Measurements from ENCODE around the gene HNF1B.
A peak's percentile ranks its signal among the peaks of the same experiment; 100 is the strongest.

Gene HNF1B

DNA sequence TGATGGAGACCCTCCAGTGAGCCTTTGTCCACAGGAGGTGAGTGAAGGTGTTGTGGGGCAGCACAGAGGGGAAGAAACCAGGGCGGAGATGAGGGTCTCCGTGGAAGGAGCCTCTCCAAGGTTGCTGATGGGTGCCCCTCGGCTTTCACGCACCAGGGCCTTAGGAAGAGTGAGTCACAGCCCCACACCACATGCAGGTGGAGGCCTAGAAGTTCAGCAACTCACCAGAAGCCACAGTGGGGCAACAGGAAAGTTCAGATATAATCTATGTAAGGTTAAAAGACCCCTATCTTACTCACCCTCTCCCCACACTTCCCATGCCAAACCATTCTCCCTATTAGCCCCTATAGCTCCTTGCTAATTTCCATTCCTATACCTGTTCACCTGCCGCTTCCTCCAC lies 9.5 kb upstream of the HNF1B start:
- ATAC-seq, result no peak
- TF ChIP-seq POU6F1 (CRISPR knock-in tag; IDR thresholded peaks at IDR 0.05; ENCODE audit: borderline replicate concordance, low read depth) (no peak), TSHZ2 (CRISPR knock-in tag; IDR thresholded peaks at IDR 0.05) (no peak), PPARA (CRISPR knock-in tag; IDR thresholded peaks at IDR 0.05; ENCODE audit: borderline replicate concordance) (no peak), SNAI2 (CRISPR knock-in tag; IDR thresholded peaks at IDR 0.05) (no peak), ZC3H10 (CRISPR knock-in tag; IDR thresholded peaks at IDR 0.05) (no peak), OSR1 (CRISPR knock-in tag; IDR thresholded peaks at IDR 0.05) (no peak), GLIS3 (CRISPR knock-in tag; IDR thresholded peaks at IDR 0.05) (no peak), CSDC2 (CRISPR knock-in tag; IDR thresholded peaks at IDR 0.05) (no peak), TOX (CRISPR knock-in tag; IDR thresholded peaks at IDR 0.05; ENCODE audit: borderline replicate concordance) (no peak), ARNTL (CRISPR knock-in tag; IDR thresholded peaks at IDR 0.05; ENCODE audit: borderline replicate concordance, low read depth) (no peak), BACH2 (CRISPR knock-in tag; IDR thresholded peaks at IDR 0.05; ENCODE audit: borderline replicate concordance) (no peak), TCF4 (CRISPR knock-in tag; IDR thresholded peaks at IDR 0.05; ENCODE audit: borderline replicate concordance) (no peak), ZNF8 (CRISPR knock-in tag; IDR thresholded peaks at IDR 0.05) (no peak), ESRRG (CRISPR knock-in tag; IDR thresholded peaks at IDR 0.05) (no peak), PATZ1 (CRISPR knock-in tag; IDR thresholded peaks at IDR 0.05; ENCODE audit: borderline replicate concordance) (no peak), ZFP30 (CRISPR knock-in tag; IDR thresholded peaks at IDR 0.05) (no peak)
- TF ChIP-seq, protein P1, sequence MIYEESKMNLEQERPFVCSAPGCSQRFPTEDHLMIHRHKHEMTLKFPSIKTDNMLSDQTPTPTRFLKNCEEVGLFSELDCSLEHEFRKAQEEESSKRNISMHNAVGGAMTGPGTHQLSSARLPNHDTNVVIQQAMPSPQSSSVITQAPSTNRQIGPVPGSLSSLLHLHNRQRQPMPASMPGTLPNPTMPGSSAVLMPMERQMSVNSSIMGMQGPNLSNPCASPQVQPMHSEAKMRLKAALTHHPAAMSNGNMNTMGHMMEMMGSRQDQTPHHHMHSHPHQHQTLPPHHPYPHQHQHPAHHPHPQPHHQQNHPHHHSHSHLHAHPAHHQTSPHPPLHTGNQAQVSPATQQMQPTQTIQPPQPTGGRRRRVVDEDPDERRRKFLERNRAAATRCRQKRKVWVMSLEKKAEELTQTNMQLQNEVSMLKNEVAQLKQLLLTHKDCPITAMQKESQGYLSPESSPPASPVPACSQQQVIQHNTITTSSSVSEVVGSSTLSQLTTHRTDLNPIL (CRISPR knock-in tag; IDR thresholded peaks at IDR 0.05; ENCODE audit: low read depth), result no peak

- peak; percentile 83 for ATAC-seq
- TF ChIP-seq TSHZ2 (CRISPR knock-in tag; IDR thresholded peaks at IDR 0.05), result no peak
- TF ChIP-seq PPARA (CRISPR knock-in tag; IDR thresholded peaks at IDR 0.05; ENCODE audit: borderline replicate concordance), result no peak
- TF ChIP-seq POU6F1 (CRISPR knock-in tag; IDR thresholded peaks at IDR 0.05; ENCODE audit: borderline replicate concordance, low read depth), result no peak
Observed at GRCh38 chr17:37752482-37752881, 7.6 kb upstream of the HNF1B start.

All from SK-N-SH treated with all-trans-retinoic acid at 6 μM for 48 hours (cell line).